ENCODE data around the gene DIS3L2. TPM values are rescaled to one million over a fixed set of nuclear protein-coding genes. Genes with fewer than 3 reads are reported as not detected.

DIS3L2 gene
- total RNA-seq, 4 donors from 2014 or later = 22.2 to 31.6 (median 27.8) TPM

DNA sequence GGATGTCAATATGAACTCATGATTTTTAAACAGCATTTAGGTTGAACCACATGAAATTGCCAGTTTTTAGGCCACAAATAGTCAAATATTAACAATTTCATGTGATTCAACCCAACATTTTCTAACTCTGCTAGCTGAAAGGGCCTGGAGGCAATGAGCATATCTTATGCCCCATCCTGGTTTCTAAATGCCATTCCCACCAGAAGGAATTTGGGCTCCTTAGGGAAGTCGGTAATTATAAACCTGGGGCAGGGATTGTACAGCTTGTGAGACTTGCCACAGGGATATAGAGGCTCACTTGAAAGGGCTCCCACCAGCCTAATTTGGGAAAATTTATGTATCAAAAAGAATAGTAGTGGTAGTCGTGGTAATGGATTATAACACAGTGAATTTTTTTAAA lies 238.7 kb downstream of the DIS3L2 start:
- TF ChIP-seq, protein P1, sequence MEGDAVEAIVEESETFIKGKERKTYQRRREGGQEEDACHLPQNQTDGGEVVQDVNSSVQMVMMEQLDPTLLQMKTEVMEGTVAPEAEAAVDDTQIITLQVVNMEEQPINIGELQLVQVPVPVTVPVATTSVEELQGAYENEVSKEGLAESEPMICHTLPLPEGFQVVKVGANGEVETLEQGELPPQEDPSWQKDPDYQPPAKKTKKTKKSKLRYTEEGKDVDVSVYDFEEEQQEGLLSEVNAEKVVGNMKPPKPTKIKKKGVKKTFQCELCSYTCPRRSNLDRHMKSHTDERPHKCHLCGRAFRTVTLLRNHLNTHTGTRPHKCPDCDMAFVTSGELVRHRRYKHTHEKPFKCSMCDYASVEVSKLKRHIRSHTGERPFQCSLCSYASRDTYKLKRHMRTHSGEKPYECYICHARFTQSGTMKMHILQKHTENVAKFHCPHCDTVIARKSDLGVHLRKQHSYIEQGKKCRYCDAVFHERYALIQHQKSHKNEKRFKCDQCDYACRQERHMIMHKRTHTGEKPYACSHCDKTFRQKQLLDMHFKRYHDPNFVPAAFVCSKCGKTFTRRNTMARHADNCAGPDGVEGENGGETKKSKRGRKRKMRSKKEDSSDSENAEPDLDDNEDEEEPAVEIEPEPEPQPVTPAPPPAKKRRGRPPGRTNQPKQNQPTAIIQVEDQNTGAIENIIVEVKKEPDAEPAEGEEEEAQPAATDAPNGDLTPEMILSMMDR (IDR thresholded peaks at IDR 0.05) = no peak
- no peak for DNase-seq (ENCODE audit: low spot score)
- ATAC-seq (ENCODE audit: low FRiP score) = no peak

DNA sequence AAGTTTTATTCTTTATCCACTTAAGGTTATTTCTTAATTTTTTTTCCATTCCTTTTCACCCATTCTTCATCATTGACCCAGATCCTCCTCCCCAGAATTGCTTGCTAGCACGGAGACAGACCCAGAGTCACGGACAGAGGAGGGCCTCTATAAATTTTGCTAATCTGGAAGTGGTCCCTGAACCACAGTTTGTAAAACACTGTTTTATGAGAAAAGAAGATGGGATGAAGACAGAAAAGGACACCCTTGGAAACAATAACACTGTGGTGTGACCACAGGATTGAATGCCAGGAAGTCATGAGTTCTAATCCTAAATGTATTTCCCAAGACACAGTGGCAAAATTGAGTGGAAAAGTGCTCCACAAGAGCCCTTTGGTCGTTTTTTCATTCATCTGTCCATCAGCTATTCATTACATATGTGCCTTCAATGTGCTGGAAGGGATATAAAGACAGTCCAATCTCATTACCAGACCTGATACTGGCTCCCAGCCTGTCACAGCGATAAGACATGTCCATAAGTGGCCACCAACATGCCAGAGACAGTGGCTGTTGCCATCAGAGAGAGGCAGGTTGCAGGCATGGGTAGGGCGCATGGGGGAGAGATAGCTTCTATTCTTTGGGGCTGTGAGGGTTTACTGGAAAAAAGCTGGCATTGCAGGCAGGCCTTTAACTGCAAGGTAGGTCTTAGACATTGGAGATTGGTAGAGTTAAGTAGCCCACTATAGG lies 241.8 kb downstream of the DIS3L2 start:
- ATAC-seq (ENCODE audit: low FRiP score) (no peak), DNase-seq (ENCODE audit: low spot score) (no peak)
- TF ChIP-seq, protein P1 (IDR thresholded peaks at IDR 0.05) = no peak

DNA sequence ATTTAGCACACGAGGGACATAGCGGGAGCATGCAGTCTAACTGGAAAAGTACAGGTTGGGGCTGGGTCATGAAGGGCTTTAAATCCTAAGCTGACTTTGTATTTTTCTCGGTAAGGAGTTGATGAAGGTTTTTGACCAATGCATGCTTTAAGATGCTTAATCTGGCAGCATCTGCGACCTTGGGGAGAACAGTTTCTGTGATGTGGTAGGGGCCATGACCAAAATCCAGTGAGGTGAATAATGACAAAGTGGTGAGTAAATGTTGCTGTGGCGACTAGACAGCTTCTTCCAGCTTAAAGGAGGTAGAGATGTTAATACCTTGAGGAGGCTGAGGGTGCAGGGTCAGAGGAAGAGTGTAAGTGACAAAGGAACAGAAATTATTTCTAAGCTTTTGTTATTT lies 242.4 kb downstream of the DIS3L2 start:
- TF ChIP-seq, protein P1 (IDR thresholded peaks at IDR 0.05) = no peak
- no peak for DNase-seq (ENCODE audit: low spot score)
- no peak for ATAC-seq (ENCODE audit: low FRiP score)

DNA sequence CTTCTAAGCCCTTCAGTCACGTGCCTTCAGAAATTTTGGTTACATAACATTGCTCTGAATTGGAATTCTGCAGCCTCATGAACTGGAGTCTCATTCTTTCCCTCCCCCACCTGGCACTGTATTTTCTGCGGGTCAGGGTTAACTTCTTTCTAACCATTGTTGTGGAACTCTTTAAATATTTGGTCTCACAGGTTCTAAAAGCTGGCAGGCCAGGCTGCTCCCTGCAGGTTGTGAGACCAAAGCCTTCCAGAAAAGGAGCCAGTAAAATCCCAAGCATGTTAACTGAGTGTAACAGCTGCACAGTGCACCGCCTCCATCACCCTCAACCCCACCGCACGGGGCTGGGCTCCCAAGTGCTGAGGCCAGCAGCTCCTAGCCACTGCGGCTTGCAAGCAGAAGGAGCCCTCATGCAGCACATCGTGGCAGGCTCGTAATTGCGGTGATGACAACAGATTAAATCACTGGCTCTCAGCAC lies 243.0 kb downstream of the DIS3L2 start:
- no peak for ATAC-seq (ENCODE audit: low FRiP score)
- TF ChIP-seq, protein P1 (IDR thresholded peaks at IDR 0.05) = no peak
- no peak for DNase-seq (ENCODE audit: low spot score)

DNA sequence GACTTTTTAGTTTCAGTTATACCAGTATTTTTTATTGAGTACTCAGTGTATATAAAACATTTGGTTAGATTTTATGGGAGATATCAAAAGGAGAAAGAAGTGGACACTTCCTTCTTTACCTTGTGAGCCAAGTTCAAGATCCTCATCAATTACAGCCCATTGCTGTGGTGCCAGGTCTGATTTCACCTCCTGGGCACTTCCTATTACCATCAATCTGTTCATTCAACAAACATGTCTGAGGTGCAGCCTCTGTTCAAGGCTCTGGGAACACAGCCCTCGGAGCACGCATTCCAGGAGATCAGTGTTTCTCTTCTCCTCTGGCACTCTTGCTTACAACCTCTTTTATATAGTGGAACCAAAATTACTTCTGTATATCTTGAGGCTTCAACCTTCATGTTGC lies 245.7 kb downstream of the DIS3L2 start:
- TF ChIP-seq, protein P1 (IDR thresholded peaks at IDR 0.05) = no peak
- ATAC-seq (ENCODE audit: low FRiP score) = no peak
- DNase-seq (ENCODE audit: low spot score) = no peak

DNA sequence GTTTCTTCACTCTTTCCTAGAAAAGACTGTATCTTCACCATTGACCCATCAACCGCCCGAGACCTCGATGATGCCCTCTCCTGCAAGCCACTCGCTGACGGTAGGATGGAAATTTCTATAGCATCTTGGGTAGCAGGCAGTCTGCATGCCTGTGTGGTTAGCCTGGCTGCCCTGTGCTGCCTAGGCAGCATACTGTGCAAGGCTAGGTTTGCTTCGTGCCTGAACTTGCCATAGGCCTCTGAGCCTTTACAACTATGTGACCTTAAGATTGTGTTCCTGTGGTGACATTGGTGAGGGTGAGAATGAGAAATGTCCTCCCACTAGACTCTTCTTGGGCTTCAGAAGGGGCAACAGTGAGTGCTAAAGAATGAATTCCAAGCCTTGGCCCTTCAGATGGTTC lies 248.8 kb downstream of the DIS3L2 start:
- DNase-seq (ENCODE audit: low spot score) (no peak), ATAC-seq (ENCODE audit: low FRiP score) (no peak)
- TF ChIP-seq, protein P1 (IDR thresholded peaks at IDR 0.05) = no peak

Measured in omental fat pad (tissue), 4 donors.